HG03064 (cell line): Measurements from ENCODE around the gene LTBP3.
"Not testable (repeated sequence)": the region's sequence is repeated elsewhere in the genome, so short reads cannot be mapped to it uniquely, and the experiment has no call there.

ENCODE experiments used
- ATAC-seq: cut with Tn5 transposase; IDR thresholded peaks from one replicate; pipeline ENCODE4 v1.9.1; 2021; ENCODE audit warnings: low read depth; ENCODE audit not compliant: unreplicated experiment

Gene LTBP3

GRCh38 chr11:65572356-65573051 is 14.3 kb upstream of the LTBP3 start, which contains the start of gene FAM89B:
FAM89B (plus strand) TSS chr11:65572538; CDS start chr11:65572670, 132 bp downstream.
- ATAC-seq = no peak

DNA sequence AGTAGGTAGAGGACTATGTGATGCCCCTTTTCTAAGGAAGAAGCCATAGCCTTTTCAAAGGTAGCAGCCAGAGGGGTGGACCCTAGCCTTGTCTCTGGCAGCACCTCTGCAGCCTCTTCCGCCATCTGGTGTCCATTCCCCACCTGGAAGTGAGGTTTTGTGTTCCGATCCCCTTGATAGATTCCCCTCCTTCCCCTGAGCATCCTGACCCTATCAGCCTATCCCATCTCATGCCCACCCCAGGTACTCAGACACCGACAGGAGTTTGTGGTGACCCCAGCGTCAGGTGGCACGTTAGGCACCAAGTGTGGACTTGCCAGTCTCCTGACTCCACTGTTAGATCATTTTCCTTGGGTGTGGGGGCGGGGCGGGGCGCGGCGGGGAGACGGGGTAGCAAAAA is 13.8 kb upstream of the LTBP3 start:
- no peak for ATAC-seq

DNA sequence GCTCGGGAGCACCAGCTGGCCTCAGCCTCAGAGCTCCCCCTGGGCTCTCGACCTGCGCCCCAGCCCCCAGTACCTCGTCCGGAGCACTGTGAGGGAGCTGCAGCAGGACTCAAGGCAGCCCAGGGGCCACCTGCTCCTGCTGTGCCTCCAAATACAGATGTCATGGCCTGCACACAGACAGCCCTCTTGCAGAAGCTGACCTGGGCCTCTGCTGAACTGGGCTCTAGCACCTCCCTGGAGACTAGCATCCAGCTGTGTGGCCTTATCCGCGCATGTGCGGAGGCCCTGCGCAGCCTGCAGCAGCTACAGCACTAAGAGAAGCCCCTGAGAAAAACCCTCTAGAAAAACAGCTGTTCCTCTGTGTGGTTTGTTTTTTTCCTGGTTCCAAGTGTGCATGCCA is 13.3 kb upstream of the LTBP3 start:
- ATAC-seq = no peak

- peak; percentile 46 for ATAC-seq
These were observed 12.1 kb upstream of the LTBP3 start, which contains the start of gene ZNRD2 for GRCh38 chr11:65569973-65570918. ZNRD2 (plus strand) TSS chr11:65570477; CDS start chr11:65570492, 15 bp downstream.

DNA sequence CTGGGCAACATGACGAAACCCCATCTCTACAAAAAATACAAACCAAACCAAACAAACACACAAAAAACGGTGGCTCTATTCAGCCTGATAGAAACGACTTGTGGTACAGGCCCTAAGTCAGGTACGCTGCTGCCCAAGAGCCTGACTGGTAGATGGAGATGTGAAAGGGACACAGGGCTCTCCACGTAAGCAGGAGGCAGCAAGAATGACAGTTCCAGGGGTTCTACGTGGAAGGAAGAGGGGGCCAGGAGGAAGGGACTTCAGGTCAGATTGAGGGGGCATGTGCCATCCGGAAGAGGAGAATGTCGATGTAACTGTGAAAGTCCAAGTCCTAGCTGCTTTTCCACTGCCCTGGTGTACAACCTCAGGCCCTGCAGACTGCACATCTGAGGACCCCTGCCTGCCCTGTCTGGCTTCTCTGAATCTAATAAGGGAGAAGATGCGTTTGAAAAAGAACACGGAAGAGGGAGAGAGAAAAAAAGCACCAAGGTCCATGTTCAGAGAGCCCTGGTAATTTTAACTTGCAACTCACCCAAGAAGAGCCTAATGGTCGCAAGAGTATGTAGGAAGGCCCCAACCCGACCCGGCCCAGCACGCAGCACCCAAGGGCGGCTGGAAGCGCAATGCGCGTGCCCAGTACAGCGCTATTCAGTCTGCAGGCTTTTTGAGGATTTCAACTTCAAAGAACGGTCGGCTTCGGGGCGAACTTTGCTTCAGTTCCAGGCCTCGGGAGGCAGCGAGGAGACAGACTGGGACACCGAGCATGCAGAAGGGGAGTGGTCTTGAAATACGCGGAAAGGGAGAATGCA is 11.2 kb upstream of the LTBP3 start:
- ATAC-seq = peak; percentile 3

GRCh38 chr11:65565624-65566453 is 7.7 kb upstream of the LTBP3 start:
- no peak for ATAC-seq

DNA sequence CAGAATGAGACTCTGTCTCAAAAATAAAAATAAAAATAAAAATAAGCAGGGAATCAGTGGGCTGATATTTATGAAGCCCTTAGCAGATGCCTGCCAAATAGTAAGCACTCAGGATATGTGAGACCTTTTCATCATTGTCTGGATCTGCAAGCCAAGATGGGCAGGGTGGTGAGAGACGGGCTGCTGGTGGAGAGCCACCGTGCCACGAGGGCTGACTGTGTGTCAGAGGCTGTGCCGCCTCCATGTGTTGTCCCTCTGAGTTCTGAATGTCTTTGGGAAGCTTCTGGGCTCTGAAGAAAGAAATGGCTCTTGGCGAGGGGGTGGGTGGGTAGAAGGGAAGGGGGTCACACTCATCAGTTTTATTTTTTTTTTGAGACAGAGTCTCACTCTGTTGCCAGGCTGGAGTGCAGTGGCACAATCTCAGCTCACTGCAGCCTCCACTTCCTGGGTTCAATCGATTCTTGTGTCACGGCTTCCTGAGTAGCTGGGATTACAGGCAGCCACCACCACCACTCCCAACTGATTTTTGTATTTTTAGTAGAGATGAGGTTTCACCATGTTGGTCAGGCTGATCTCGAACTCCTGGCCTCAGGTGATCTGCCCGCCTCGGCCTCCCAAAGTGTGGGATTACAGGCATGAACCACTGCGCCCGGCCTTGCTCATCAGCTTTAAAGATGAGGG is 6.9 kb upstream of the LTBP3 start:
- ATAC-seq = not testable (repeated sequence)

DNA sequence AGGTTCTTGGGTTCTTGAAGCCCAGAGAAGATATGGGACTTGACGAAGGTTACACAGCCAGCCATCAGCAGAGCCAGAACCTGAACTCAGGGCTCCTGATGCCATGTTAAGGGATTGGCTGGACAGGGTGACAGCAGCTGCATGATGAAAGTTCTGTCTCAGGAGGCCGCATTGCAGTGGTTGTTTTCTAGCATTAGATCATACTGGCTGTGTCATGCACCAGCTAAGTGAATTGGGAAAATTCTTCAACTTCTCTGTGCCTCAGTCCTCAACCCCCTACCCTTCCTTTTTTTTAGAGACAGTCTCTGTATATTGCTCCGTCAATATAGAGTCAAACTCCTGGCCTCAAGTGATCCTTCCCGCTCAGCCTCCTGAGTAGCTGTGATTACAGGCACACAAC is 5.4 kb upstream of the LTBP3 start:
- ATAC-seq = no peak

- no peak for ATAC-seq
These were observed 4.6 kb upstream of the LTBP3 start for GRCh38 chr11:65562788-65563187.

DNA sequence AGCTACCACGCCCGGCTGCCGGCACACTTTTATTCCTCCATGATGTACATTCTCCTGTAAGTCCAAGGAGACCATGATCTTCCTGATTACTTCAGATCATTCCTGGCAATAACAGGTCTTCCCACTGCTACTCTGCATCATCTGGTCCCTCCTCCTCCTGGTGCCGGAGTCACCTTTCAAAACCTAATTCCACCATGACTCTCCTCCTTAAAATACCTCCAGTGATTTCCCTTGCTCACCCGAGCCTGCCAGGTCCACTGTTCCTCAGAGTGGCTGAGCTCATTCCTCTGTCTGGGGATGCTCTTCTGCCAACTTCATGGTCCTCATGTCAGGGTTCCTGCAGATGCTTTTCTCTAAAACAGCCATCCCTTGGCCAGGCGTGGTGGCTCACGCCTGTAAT is 3.9 kb upstream of the LTBP3 start:
- no peak for ATAC-seq

DNA sequence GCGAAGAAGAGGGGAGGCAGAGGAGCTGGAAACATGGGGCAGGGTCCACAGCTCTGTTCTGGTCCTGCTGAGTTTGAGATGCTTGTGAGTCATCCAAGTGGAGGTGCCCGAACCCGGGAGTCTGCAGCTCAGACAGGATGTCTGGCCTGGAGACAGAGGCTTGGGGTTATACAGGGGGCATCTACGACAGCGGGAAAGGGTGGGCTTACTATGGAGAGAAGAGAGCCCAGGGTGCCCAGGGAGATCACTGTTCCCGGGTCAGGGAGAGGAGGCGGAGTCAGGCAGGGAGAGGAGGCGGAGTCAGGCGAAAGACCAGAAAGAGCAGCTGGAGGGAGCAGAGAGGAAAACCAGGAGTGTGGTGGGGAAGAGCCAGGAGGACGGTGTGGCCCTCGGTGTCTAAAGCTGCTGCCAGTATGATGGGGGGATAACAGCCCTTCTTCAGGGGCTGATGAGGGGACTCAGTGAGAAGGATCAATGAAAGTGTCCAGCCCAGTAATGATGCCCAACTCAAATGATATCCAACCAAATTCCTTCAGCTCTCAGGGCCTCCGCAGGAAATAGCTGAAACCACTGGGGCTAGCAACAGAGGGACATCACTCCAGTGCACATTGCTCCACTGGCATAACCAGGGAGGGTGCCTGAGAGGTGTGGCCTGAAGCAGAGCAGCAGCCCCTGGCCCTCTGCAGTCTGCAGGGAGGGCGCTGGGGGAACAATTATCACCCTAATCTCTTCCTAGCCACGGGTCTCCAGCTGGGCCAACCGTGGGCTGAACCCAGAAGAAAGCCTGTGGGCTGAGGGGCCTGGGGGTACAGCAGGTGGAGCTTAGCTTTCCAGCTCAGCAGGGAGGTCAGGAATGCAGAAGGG is 2.6 kb upstream of the LTBP3 start:
- no peak for ATAC-seq

DNA sequence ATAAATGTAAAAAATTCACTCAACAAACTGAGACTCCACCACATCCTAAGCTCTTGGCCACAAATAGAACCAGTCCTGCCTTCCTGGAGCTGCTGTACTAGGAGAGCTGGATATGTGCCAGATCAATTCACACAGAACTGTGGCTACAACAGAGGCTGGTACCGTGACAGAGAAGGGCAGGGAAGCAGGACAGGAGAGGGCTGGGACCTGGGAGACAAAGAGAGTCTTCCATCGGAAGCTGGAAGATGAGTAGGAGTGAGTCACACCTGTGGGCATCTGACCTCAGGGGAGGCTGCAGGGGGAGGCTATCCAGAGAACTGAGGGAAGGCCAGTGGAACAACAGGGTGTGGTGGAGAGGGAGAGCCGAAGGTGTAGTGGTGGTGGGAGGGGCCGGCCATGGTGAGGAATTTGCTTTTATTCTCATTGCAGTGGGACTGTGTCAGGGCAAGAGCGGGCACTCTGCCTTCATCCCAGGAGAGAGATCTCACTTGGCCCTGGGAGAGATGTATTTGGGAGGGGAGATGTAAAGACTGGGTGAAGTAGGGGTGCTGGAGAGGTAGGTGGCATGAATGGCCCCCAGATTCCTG is 1.9 kb upstream of the LTBP3 start:
- no peak for ATAC-seq

GRCh38 chr11:65559535-65559934 is 1.4 kb upstream of the LTBP3 start:
- no peak for ATAC-seq

DNA sequence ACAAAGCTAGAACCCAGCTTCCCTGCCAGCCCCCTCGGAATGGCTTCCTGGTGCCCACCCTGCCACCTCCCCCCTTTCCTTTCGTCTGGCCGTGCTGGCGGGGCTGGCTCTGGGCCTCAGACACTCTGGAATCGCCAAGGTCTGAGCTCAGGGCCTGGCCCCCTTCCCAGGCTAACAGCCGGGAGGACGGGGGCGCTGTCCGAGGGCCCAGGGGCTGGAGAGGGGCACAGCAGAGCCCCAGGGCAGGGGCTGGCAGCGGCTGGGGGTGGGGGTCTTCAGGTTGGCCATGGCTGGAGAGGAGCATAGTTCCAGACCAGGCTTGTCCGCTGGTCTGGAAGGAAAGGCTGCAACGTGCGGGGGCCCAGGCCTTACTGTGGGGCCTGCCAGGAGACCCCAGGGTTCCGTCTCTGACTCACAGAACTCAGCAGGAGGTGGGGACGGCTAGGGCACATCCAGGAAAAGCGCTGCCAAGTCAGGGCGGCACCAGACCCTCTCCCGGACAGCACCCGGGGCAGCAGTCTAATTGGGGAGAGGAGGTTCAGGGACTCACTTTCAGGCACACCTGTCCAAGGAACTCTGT is 861 bp upstream of the LTBP3 start:
- ATAC-seq = no peak

DNA sequence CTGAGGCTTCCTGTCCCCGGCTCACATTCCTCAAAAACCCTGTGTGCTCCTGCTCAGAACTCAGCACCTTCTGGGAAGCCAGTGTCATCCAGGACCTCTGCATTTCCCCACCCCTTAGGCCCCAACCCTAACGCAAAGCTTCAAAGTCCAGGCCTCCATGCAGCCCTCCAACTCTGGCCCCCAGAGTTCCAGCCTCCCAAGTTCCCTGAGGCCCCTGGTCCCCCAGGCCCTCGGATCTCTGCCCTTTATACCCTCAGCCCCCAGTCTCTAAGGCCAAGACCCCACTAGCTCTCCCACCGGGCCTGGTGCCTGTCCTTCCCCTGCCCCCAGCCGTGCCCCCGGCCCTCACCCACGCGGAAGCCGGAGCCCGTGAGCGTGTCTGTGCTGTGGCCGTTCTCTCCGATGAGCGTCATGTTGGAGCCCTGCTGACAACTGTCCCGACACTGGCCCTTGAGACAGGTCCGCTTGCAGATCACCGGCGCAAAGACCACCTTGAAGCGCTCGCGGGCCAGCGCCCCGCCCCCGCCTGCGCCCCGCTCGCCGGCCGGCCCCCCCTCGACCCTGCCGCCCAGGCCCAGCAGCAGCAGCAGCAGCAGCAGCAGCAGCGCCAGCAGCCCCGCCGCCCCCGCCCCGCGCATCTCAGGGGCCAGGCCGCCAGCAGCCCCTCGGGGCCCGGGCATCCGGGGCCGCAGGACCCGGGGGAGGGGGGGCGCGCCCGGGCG is 718 bp downstream of the LTBP3 start:
- ATAC-seq = no peak

- ATAC-seq = no peak
These were observed 1.5 kb downstream of the LTBP3 start for GRCh38 chr11:65556470-65557279.
